ENCODE data around the gene DEFB121. TPM values are rescaled to one million over a fixed set of nuclear protein-coding genes. Genes with fewer than 3 reads are reported as not detected.

Gene DEFB121
- total and polyA plus RNA-seq, 2 experiments from 2014 or later = not detected

- TF ChIP-seq ZNF462 (CRISPR knock-in tag; IDR thresholded peaks at IDR 0.05) (no peak), EZH2phosphoT487 (IDR thresholded peaks at IDR 0.05; ENCODE audit: unreplicated experiment) (no peak), JUNB (IDR thresholded peaks at IDR 0.05; ENCODE audit: unreplicated experiment) (no peak), ZNF114 (CRISPR knock-in tag; IDR thresholded peaks at IDR 0.05) (no peak), CREB1 (CRISPR knock-in tag; IDR thresholded peaks at IDR 0.05; ENCODE audit: low read depth) (no peak), ETS1 (IDR thresholded peaks at IDR 0.05) (no peak)
These were observed 8.4 kb upstream of the DEFB121 start (continued) for GRCh38 chr20:31414381-31414780.

- Histone ChIP-seq H4K20me1 (replicated peaks; ENCODE audit: insufficient read depth) (no peaks in the 10 kb centered on the region), H3K4me2 (no peak overlapping the region), H3K4me1 (ENCODE audit: insufficient read depth) (no peaks in the 10 kb centered on the region), H3K27ac (ENCODE audit: low read depth) (no peak overlapping the region), H3F3A (replicated peaks; ENCODE audit: low read depth) (no peaks in the 10 kb centered on the region), H2AFZ (no peak overlapping the region), H3K79me2 (replicated peaks; ENCODE audit: insufficient read depth) (no peaks in the 10 kb centered on the region), H3K27me3 (ENCODE audit: insufficient read depth) (no peaks in the 10 kb centered on the region), H3K4me3 (no peak overlapping the region), H3K36me3 (ENCODE audit: insufficient read depth) (no peaks in the 10 kb centered on the region; the same call in 1 of the 2 replicates), H3K9me2 (ENCODE audit: insufficient read depth) (no peaks in the 10 kb centered on the region; the same call in 1 of the 2 replicates)
- peaks cover 3% of the 10 kb centered on the region for H3K27me3 Mint-ChIP-seq (ENCODE audit: insufficient read depth, low read depth, poor library complexity)
- H3K4me3 Mint-ChIP-seq = no peak overlapping the region
- H3K9me3 Mint-ChIP-seq = peaks cover 83% of the 10 kb centered on the region; the same call in 2 of the 3 replicates
- H3K27ac Mint-ChIP-seq = no peak overlapping the region
- TF ChIP-seq REST (IDR thresholded peaks at IDR 0.05; ENCODE audit: unreplicated experiment) = no peak
- TF ChIP-seq ZNF114 (CRISPR knock-in tag; IDR thresholded peaks at IDR 0.05) = no peak
- no peak for TF ChIP-seq ZNF331 (CRISPR knock-in tag; IDR thresholded peaks at IDR 0.05; ENCODE audit: low read depth)
- TF ChIP-seq CTCF (conservative IDR thresholded peaks at IDR 0.05; ENCODE audit: low read depth in 2 of 2) = no peak
- no peak for TF ChIP-seq NANOG (IDR thresholded peaks at IDR 0.05; ENCODE audit: borderline replicate concordance)
- TF ChIP-seq CREB1 (CRISPR knock-in tag; IDR thresholded peaks at IDR 0.05; ENCODE audit: low read depth) = no peak
- TF ChIP-seq ETS1 (IDR thresholded peaks at IDR 0.05) = no peak
- TF ChIP-seq EZH2 (IDR thresholded peaks at IDR 0.05; ENCODE audit: low read depth, unreplicated experiment) = no peak
- no peak for TF ChIP-seq EZH2phosphoT487 (IDR thresholded peaks at IDR 0.05; ENCODE audit: unreplicated experiment)
- peaks cover 22% of the 10 kb centered on the region for H3K36me3 Mint-ChIP-seq (ENCODE audit: low read depth)
- no peaks in the 10 kb centered on the region for H3K4me1 Mint-ChIP-seq
- ATAC-seq (no peak), DNase-seq (ENCODE audit: low spot score) (no peak)
These were observed 4.0 kb upstream of the DEFB121 start for GRCh38 chr20:31410011-31410410.
